Lower leg skin (tissue), 3 donors: ENCODE measurements around the gene CDK15.

Source experiments
- POLR2A ChIP-seq, 2 donors: fragments of 450-650 bp; IDR thresholded peaks; one replicate each; pipeline ENCODE4 v1.6.1; 2016 to 2017; ENCODE audit warnings: antibody characterized with exemption in 2 of 2, mild to moderate bottlenecking in 1 of 2, moderate library complexity in 1 of 2
- TF ChIP-seq, protein P1 (sequence below), 3 donors: fragments of 450-650 bp; IDR thresholded peaks; one replicate each; pipeline ENCODE4 v1.5.1; 2016; ENCODE audit warnings: antibody characterized with exemption in 3 of 3, mild to moderate bottlenecking in 3 of 3, moderate library complexity in 2 of 3

DNA sequence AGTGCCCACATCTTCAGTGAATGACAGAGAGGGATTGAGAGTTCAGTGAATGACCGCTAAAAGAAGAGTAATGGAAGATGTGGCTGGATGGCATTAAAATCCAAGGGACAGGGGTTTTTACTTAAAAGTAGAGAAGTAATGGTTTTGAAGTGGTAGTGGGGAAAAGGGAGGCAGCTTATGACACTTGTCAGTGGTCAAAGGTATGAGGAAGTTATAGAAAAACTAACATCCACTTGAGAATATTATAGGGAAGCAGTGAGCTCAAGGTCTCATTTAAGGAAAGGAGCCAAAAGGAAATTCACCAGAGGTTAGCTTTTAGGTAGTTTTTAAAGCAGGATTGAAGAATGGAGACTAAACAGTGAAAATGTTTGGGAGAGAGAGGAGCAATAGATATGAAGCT, 24.3 kb downstream of the CDK15 start:
- TF ChIP-seq, protein P1, sequence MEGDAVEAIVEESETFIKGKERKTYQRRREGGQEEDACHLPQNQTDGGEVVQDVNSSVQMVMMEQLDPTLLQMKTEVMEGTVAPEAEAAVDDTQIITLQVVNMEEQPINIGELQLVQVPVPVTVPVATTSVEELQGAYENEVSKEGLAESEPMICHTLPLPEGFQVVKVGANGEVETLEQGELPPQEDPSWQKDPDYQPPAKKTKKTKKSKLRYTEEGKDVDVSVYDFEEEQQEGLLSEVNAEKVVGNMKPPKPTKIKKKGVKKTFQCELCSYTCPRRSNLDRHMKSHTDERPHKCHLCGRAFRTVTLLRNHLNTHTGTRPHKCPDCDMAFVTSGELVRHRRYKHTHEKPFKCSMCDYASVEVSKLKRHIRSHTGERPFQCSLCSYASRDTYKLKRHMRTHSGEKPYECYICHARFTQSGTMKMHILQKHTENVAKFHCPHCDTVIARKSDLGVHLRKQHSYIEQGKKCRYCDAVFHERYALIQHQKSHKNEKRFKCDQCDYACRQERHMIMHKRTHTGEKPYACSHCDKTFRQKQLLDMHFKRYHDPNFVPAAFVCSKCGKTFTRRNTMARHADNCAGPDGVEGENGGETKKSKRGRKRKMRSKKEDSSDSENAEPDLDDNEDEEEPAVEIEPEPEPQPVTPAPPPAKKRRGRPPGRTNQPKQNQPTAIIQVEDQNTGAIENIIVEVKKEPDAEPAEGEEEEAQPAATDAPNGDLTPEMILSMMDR (IDR thresholded peaks at IDR 0.05) = no peak
- TF ChIP-seq POLR2A (IDR thresholded peaks at IDR 0.05) = no peak
